Dendritic cell treated with granulocyte-macrophage colony-stimulating factor and Interleukin-4, amounts not matched to agents 40 ng/mL and 50 ng/mL, for 4 days (primary cell): ENCODE results near the gene ZBTB32.

Experiments used
- H3K27ac Mint-ChIP-seq: one replicate; pipeline ENCODE4 v1.8.0; 2022; ENCODE audit warnings: mild to moderate bottlenecking, mixed read lengths
- H3K27me3 Mint-ChIP-seq: one replicate; pipeline ENCODE4 v1.8.0; 2022; ENCODE audit warnings: mild to moderate bottlenecking, mixed read lengths
- H3K36me3 Mint-ChIP-seq: one replicate; pipeline ENCODE4 v1.8.0; 2022; ENCODE audit warnings: low read depth, mixed read lengths
- H3K4me1 Mint-ChIP-seq: one replicate; pipeline ENCODE4 v1.8.0; 2022; ENCODE audit warnings: low read depth, mixed read lengths
- H3K4me3 Mint-ChIP-seq: one replicate; pipeline ENCODE4 v1.8.0; 2022; ENCODE audit warnings: mild to moderate bottlenecking, moderate library complexity, mixed read lengths
- H3K9me3 Mint-ChIP-seq: one replicate; pipeline ENCODE4 v1.8.0; 2022; ENCODE audit warnings: mixed read lengths
- intact Hi-C: fragments of 100-400 bp; cut with micrococcal nuclease; formaldehyde crosslinking; loops from one replicate; pipeline ENCODE4 v1.15.0; 2022

ZBTB32 gene

GRCh38 chr19:35741203-35741515 is 36.8 kb downstream of the ZBTB32 start:
- Mint-ChIP-seq H3K27ac (peak overlapping the region; percentile 99), H3K27me3 (no peaks in the 10 kb centered on the region), H3K4me1 (peaks cover 66% of the 10 kb centered on the region), H3K36me3 (peaks cover 91% of the 10 kb centered on the region), H3K4me3 (peak overlapping the region; percentile 93), H3K9me3 (no peaks in the 10 kb centered on the region)
- intact Hi-C loops, result loop anchor here (10.0 kb wide), 2 partner anchors 96 to 164 kb away; partner anchors contain the start of genes COX6B1, ETV2, HCST and NFKBID

- H3K36me3 Mint-ChIP-seq, result peaks cover 91% of the 10 kb centered on the region
- H3K27me3 Mint-ChIP-seq, result no peaks in the 10 kb centered on the region
- intact Hi-C loops, result loop anchor here (10.0 kb wide), 2 partner anchors 97 to 163 kb away; partner anchors contain the start of genes COX6B1, ETV2, HCST and NFKBID
- peaks cover 71% of the 10 kb centered on the region for H3K4me1 Mint-ChIP-seq
- H3K27ac Mint-ChIP-seq, result peak within 1 kb of the TSS; percentile 99
- no peaks in the 10 kb centered on the region for H3K9me3 Mint-ChIP-seq
- H3K4me3 Mint-ChIP-seq, result peak within 1 kb of the TSS; percentile 93
Measured at GRCh38 chr19:35742121-35742724, 37.9 kb downstream of the ZBTB32 start, which contains the start of gene IGFLR1. IGFLR1 (minus strand) TSS chr19:35742452; CDS start chr19:35741180, 1,272 bp downstream.

- Mint-ChIP-seq H3K27ac (peak overlapping the region; percentile 99), H3K9me3 (no peaks in the 10 kb centered on the region), H3K4me1 (peaks cover 71% of the 10 kb centered on the region), H3K36me3 (peaks cover 82% of the 10 kb centered on the region), H3K27me3 (no peaks in the 10 kb centered on the region), H3K4me3 (peak overlapping the region; percentile 97)
- intact Hi-C loops, result loop anchor here (10.0 kb wide), 2 partner anchors 99 to 161 kb away; partner anchors contain the start of genes COX6B1, ETV2, HCST and NFKBID
Measured at GRCh38 chr19:35743640-35744429, 39.5 kb downstream of the ZBTB32 start.

- H3K9me3 Mint-ChIP-seq, result no peaks in the 10 kb centered on the region
- peaks cover 73% of the 10 kb centered on the region for H3K4me1 Mint-ChIP-seq
- peaks cover 77% of the 10 kb centered on the region for H3K36me3 Mint-ChIP-seq
- H3K27me3 Mint-ChIP-seq, result no peaks in the 10 kb centered on the region
- intact Hi-C loops, result loop anchor here (5.0 to 10.0 kb wide), 3 partner anchors 100 to 308 kb away; partner anchors contain the start of genes COX6B1, ETV2, HCST and NFKBID
- peak overlapping the region; percentile 97 for H3K4me3 Mint-ChIP-seq
- H3K27ac Mint-ChIP-seq, result peak overlapping the region; percentile 99
Measured at GRCh38 chr19:35744430-35745327, 40.3 kb downstream of the ZBTB32 start.

- Mint-ChIP-seq H3K4me1 (peaks cover 73% of the 10 kb centered on the region), H3K27me3 (no peaks in the 10 kb centered on the region), H3K27ac (peak within 1 kb of the TSS; percentile 99), H3K36me3 (peaks cover 76% of the 10 kb centered on the region), H3K4me3 (peak within 1 kb of the TSS; percentile 97), H3K9me3 (no peaks in the 10 kb centered on the region)
- intact Hi-C loops, result loop anchor here (5.0 to 10.0 kb wide), 3 partner anchors 101 to 307 kb away; partner anchors contain the start of genes COX6B1, ETV2, HCST and NFKBID
Measured at GRCh38 chr19:35745328-35746086, 41.1 kb downstream of the ZBTB32 start, which contains the start of the genes PSENEN and U2AF1L4. PSENEN (plus strand) TSS chr19:35745651; CDS start chr19:35745931, 280 bp downstream. U2AF1L4 (minus strand) TSS chr19:35745418; CDS start chr19:35745391, 27 bp downstream.

GRCh38 chr19:35746087-35746462 is 41.7 kb downstream of the ZBTB32 start:
- no peaks in the 10 kb centered on the region for H3K9me3 Mint-ChIP-seq
- H3K4me1 Mint-ChIP-seq, result peaks cover 70% of the 10 kb centered on the region
- intact Hi-C loops, result loop anchor here (5.0 to 10.0 kb wide), 3 partner anchors 101 to 306 kb away; partner anchors contain the start of genes COX6B1, ETV2, HCST and NFKBID

GRCh38 chr19:35746531-35746930 is 42.2 kb downstream of the ZBTB32 start:
- intact Hi-C loops, result loop anchor here (5.0 to 10.0 kb wide), 3 partner anchors 102 to 306 kb away; partner anchors contain the start of genes COX6B1, ETV2, HCST and NFKBID
- peak overlapping the region; percentile 99 for H3K27ac Mint-ChIP-seq
- H3K4me1 Mint-ChIP-seq, result peaks cover 70% of the 10 kb centered on the region
- H3K9me3 Mint-ChIP-seq, result no peaks in the 10 kb centered on the region
- peak overlapping the region; percentile 97 for H3K4me3 Mint-ChIP-seq
- no peaks in the 10 kb centered on the region for H3K27me3 Mint-ChIP-seq
- peaks cover 69% of the 10 kb centered on the region for H3K36me3 Mint-ChIP-seq

More at GRCh38 chr19:35746087-35746462, 41.7 kb downstream of the ZBTB32 start:
- H3K4me3 Mint-ChIP-seq, result peak overlapping the region; percentile 97
- peak overlapping the region; percentile 99 for H3K27ac Mint-ChIP-seq
- no peaks in the 10 kb centered on the region for H3K27me3 Mint-ChIP-seq
- H3K36me3 Mint-ChIP-seq, result peaks cover 70% of the 10 kb centered on the region

- peak within 1 kb of the TSS; percentile 92 for H3K4me3 Mint-ChIP-seq
- no peaks in the 10 kb centered on the region for H3K9me3 Mint-ChIP-seq
- H3K27ac Mint-ChIP-seq, result peak within 1 kb of the TSS; percentile 86
- intact Hi-C loops, result loop anchor here (1.0 to 10.0 kb wide), 6 partner anchors 10 to 304 kb away; partner anchors contain the start of genes COX6B1, ETV2, HCST and NFKBID
- H3K27me3 Mint-ChIP-seq, result no peaks in the 10 kb centered on the region
- peaks cover 71% of the 10 kb centered on the region for H3K36me3 Mint-ChIP-seq
- H3K4me1 Mint-ChIP-seq, result peaks cover 64% of the 10 kb centered on the region
Measured at GRCh38 chr19:35748106-35749020, 44.0 kb downstream of the ZBTB32 start, which contains the start of gene LIN37. LIN37 (plus strand) TSS chr19:35748576; CDS start chr19:35748725, 149 bp downstream.

- no peaks in the 10 kb centered on the region for H3K9me3 Mint-ChIP-seq
- H3K4me3 Mint-ChIP-seq, result no peak overlapping the region
- H3K27ac Mint-ChIP-seq, result peak overlapping the region; percentile 86
- intact Hi-C loops, result no loop called here
- H3K36me3 Mint-ChIP-seq, result peaks cover 73% of the 10 kb centered on the region
- peaks cover 58% of the 10 kb centered on the region for H3K4me1 Mint-ChIP-seq
- H3K27me3 Mint-ChIP-seq, result peaks cover 11% of the 10 kb centered on the region
Measured at GRCh38 chr19:35750167-35750566, 45.8 kb downstream of the ZBTB32 start.

GRCh38 chr19:35751839-35752745 is 47.7 kb downstream of the ZBTB32 start:
- Mint-ChIP-seq H3K27me3 (peaks cover 29% of the 10 kb centered on the region), H3K27ac (no peak overlapping the region), H3K9me3 (no peaks in the 10 kb centered on the region), H3K36me3 (peaks cover 65% of the 10 kb centered on the region), H3K4me1 (peaks cover 58% of the 10 kb centered on the region), H3K4me3 (no peak overlapping the region)
- intact Hi-C loops, result no loop called here
